Endothelial cell of umbilical vein (primary cell): ENCODE measurements around the gene CACNA2D3. TPM values are rescaled to one million over a fixed set of nuclear protein-coding genes. Genes with fewer than 3 reads are reported as not detected.

Experiments used
- BruUV-seq: library from RNA; stranded (reverse); fragments of 400-500 nt; replicated peaks from 2 replicates; lab custom pipeline; 2021; lab: Mats Ljungman, UMichigan
- CTCF ChIA-PET: fragments of 300-600, 350-600 bp; sonication (Branson Sonifier 250); formaldehyde crosslinking; loops from one replicate; lab custom pipeline; 2021; ENCODE audit warnings: antibody characterized with exemption, inconsistent platforms; lab: Charles Lee
- POLR2A ChIA-PET: fragments of 300-600, 350-600 bp; sonication (Branson Sonifier 250); formaldehyde crosslinking; loops from one replicate; lab custom pipeline; 2021; ENCODE audit warnings: antibody characterized with exemption, inconsistent platforms; lab: Charles Lee
- DNase-seq: peaks from one replicate; pipeline ENCODE4 v3.0.0-alpha.2; 2011; ENCODE audit warnings: low read depth, low spot score
- FAIRE-seq: peaks from 2 replicates; lab custom pipeline; 2011; peaks lifted over from hg19 to GRCh38; lab: Jason Lieb, UNC
- H2AFZ ChIP-seq: 2 replicates; pipeline ENCODE4 v1.6.0; 2012; ENCODE audit warnings: low read depth, low read length, control low read depth, inconsistent platforms
- H3K27ac ChIP-seq: 2 replicates; pipeline ENCODE4 v1.5.1; 2011; ENCODE audit warnings: low read depth, mild to moderate bottlenecking, control low read depth, low read length, moderate library complexity; ENCODE audit not compliant: insufficient read depth
- H3K27me3 ChIP-seq, 2 experiments: 2 replicates each; pipeline versions ENCODE4 v1.6.0 to v1.6.1; 2011; ENCODE audit warnings: low read length in 2 of 2, mixed read lengths in 1 of 2; ENCODE audit not compliant: control insufficient read depth in 2 of 2, insufficient read depth in 2 of 2
- H3K36me3 ChIP-seq, 2 experiments: 2 replicates in 1 of 2; 3 replicates in 1 of 2; pipeline ENCODE4 v1.5.1; 2011; ENCODE audit warnings: low read length in 2 of 2, mild to moderate bottlenecking in 1 of 2, moderate library complexity in 1 of 2; ENCODE audit not compliant: control insufficient read depth in 2 of 2, insufficient read depth in 2 of 2; ENCODE audit errors: extremely low read depth in 1 of 2
- H3K4me1 ChIP-seq: 3 replicates; pipeline ENCODE4 v1.5.1; 2011; ENCODE audit warnings: mild to moderate bottlenecking, low read length; ENCODE audit not compliant: control insufficient read depth, insufficient read depth; ENCODE audit errors: extremely low read depth
- H3K4me2 ChIP-seq: 2 replicates; pipeline ENCODE4 v1.6.1; 2011; ENCODE audit warnings: low read length, control low read depth, mixed read lengths; ENCODE audit not compliant: insufficient read depth
- H3K4me3 ChIP-seq, 3 experiments: fragments of 200-600 bp in 1 of 3; sonication (generic), shearing (Covaris generic) in 1 of 3; replicated peaks in 1 of 3; 2 replicates each; pipeline ENCODE4 v1.5.1; 2011 to 2016; ENCODE audit warnings: control low read depth in 3 of 3, low read length in 3 of 3, mild to moderate bottlenecking in 2 of 3, inconsistent platforms in 1 of 3, low read depth in 1 of 3, moderate library complexity in 1 of 3; ENCODE audit not compliant: insufficient read depth in 1 of 3
- H3K79me2 ChIP-seq: 2 replicates; pipeline ENCODE4 v1.6.0; 2012; ENCODE audit warnings: low read length, inconsistent platforms; ENCODE audit not compliant: control insufficient read depth, insufficient read depth
- H3K9ac ChIP-seq: replicated peaks from 2 replicates; pipeline ENCODE3; 2011; ENCODE audit warnings: low read length, control low read depth; ENCODE audit not compliant: insufficient read depth; ENCODE audit errors: extremely low read depth
- H3K9me1 ChIP-seq: replicated peaks from 3 replicates; pipeline ENCODE4 v1.6.0; 2011; ENCODE audit warnings: mild to moderate bottlenecking, low read length; ENCODE audit not compliant: control insufficient read depth, insufficient read depth; ENCODE audit errors: extremely low read depth
- H3K9me3 ChIP-seq: replicated peaks from 2 replicates; pipeline ENCODE4 v1.5.1; 2012; ENCODE audit warnings: low read length, inconsistent platforms; ENCODE audit not compliant: control insufficient read depth, insufficient read depth
- H4K20me1 ChIP-seq: replicated peaks from 2 replicates; pipeline ENCODE3; 2011; ENCODE audit warnings: mild to moderate bottlenecking, low read length; ENCODE audit not compliant: control insufficient read depth, insufficient read depth; ENCODE audit errors: extremely low read depth
- EZH2 ChIP-seq: IDR thresholded peaks from 2 replicates; pipeline ENCODE4 v1.6.1; 2012; ENCODE audit warnings: borderline replicate concordance, low read depth, mild to moderate bottlenecking, moderate library complexity, low read length, inconsistent platforms; ENCODE audit not compliant: severe bottlenecking
- FOS ChIP-seq: IDR thresholded peaks from 2 replicates; pipeline ENCODE4 v1.6.1; 2011; ENCODE audit warnings: mild to moderate bottlenecking, low read length, moderate library complexity, borderline replicate concordance; ENCODE audit not compliant: insufficient read depth
- GATA2 ChIP-seq: IDR thresholded peaks from 2 replicates; pipeline ENCODE4 v1.7.0; 2011; ENCODE audit warnings: low read depth, mild to moderate bottlenecking, moderate library complexity, mixed read lengths, low read length; ENCODE audit not compliant: insufficient read length, insufficient read depth
- JUN ChIP-seq: IDR thresholded peaks from 2 replicates; pipeline ENCODE4 v1.6.1; 2011; ENCODE audit warnings: borderline replicate concordance, low read depth; ENCODE audit not compliant: insufficient read length, insufficient read depth
- MAX ChIP-seq: IDR thresholded peaks from 2 replicates; pipeline ENCODE4 v1.6.1; 2011; ENCODE audit not compliant: insufficient read depth, insufficient read length
- MYC ChIP-seq: IDR thresholded peaks from one replicate; pipeline ENCODE4 v1.6.1; 2011; ENCODE audit warnings: mild to moderate bottlenecking, low read depth, low read length
- POLR2A ChIP-seq: IDR thresholded peaks from 2 replicates; pipeline ENCODE4 v1.6.1; 2012; ENCODE audit warnings: low read depth, mild to moderate bottlenecking, control low read depth, low read length
- POLR2AphosphoS5 ChIP-seq: IDR thresholded peaks from 2 replicates; pipeline ENCODE4 v1.6.1; 2012; ENCODE audit warnings: low read depth, mild to moderate bottlenecking, control low read depth, low read length, moderate library complexity; ENCODE audit not compliant: insufficient read depth
- dilution Hi-C: fragments of 300-500 bp; cut with MboI; formaldehyde crosslinking; loops from one replicate; pipeline ENCODE4 v1.15.0; 2019; ENCODE audit warnings: low sequenced_read_pairs; ENCODE audit not compliant: extremely low pct_ligation_motif_present
- intact Hi-C: fragments of 100-400 bp; cut with micrococcal nuclease; formaldehyde crosslinking; loops from one replicate; pipeline ENCODE4 v1.10.0; 2022
- polyA plus RNA-seq, 4 experiments: library from polyadenylated mRNA; depleted of rRNA in 3 of 4; stranded (reverse) in 3 of 4; unstranded in 1 of 4; fragments of >200 nt; gene quantifications; 2 replicates each; pipeline versions ENCODE4 v1.2.1 to v1.2.3, GENCODE V29; 2011 to 2012; ENCODE audit warnings: missing spikeins in 1 of 4
- total RNA-seq: library from RNA; stranded (reverse); gene quantifications from 2 replicates; pipeline ENCODE4 v1.2.3, GENCODE V29; 2021
- TF ChIP-seq, protein P1 (sequence below), 2 donors: IDR thresholded peaks; 1 replicate in 1 of 2; 2 replicates in 1 of 2; pipeline ENCODE4 v1.5.1; 2011; ENCODE audit warnings: low read length in 2 of 2, mild to moderate bottlenecking in 2 of 2, moderate library complexity in 2 of 2, control low read depth in 1 of 2, inconsistent platforms in 1 of 2, low read depth in 1 of 2; ENCODE audit not compliant: insufficient read depth in 1 of 2; ENCODE audit errors: extremely low read depth in 1 of 2

Gene CACNA2D3
- total and polyA plus RNA-seq, 2 donors (not counting 3 experiments of a cell fraction or from before 2014, with no cell fraction given), result not detected

- CTCF ChIA-PET, result no interaction called here
- Histone ChIP-seq H3K9me3 (peaks cover 3% of the 10 kb centered on the region), H2AFZ (no peak overlapping the region), H3K79me2 (no peaks in the 10 kb centered on the region), H3K4me3 (no peak overlapping the region), H3K9me1 (no peaks in the 10 kb centered on the region), H3K9ac (no peak overlapping the region), H4K20me1 (no peaks in the 10 kb centered on the region), H3K4me2 (no peak overlapping the region), H3K4me1 (no peaks in the 10 kb centered on the region), H3K36me3 (no peaks in the 10 kb centered on the region), H3K27me3 (no peaks in the 10 kb centered on the region), H3K27ac (no peak overlapping the region)
- no peak for FAIRE-seq
- intact Hi-C loops, result no loop called here
- dilution Hi-C loops, result no loop called here
- POLR2A ChIA-PET, result no interaction called here
- no peak for DNase-seq
- TF ChIP-seq EZH2 (no peak), FOS (no peak), MYC (no peak), GATA2 (no peak), JUN (no peak), POLR2AphosphoS5 (no peak), MAX (no peak), POLR2A (no peak)
- TF ChIP-seq, protein P1, sequence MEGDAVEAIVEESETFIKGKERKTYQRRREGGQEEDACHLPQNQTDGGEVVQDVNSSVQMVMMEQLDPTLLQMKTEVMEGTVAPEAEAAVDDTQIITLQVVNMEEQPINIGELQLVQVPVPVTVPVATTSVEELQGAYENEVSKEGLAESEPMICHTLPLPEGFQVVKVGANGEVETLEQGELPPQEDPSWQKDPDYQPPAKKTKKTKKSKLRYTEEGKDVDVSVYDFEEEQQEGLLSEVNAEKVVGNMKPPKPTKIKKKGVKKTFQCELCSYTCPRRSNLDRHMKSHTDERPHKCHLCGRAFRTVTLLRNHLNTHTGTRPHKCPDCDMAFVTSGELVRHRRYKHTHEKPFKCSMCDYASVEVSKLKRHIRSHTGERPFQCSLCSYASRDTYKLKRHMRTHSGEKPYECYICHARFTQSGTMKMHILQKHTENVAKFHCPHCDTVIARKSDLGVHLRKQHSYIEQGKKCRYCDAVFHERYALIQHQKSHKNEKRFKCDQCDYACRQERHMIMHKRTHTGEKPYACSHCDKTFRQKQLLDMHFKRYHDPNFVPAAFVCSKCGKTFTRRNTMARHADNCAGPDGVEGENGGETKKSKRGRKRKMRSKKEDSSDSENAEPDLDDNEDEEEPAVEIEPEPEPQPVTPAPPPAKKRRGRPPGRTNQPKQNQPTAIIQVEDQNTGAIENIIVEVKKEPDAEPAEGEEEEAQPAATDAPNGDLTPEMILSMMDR (IDR thresholded peaks at IDR 0.05; ENCODE audit: extremely low read depth in 1 of 2, insufficient read depth in 1 of 2, low read depth in 1 of 2, low read length in 2 of 2), result no peak
- BruUV-seq, result no TSS peak
These were observed 393.3 kb downstream of the CACNA2D3 start for GRCh38 chr3:54515441-54516213.
